Dendritic cell treated with granulocyte-macrophage colony-stimulating factor and Interleukin-4, amounts not matched to agents 40 ng/mL and 50 ng/mL, for 4 days (primary cell): ENCODE measurements around the gene NHLRC4.

Source experiments
- H3K27ac Mint-ChIP-seq: one replicate; pipeline ENCODE4 v1.8.0; 2022; ENCODE audit warnings: mild to moderate bottlenecking, mixed read lengths
- H3K27me3 Mint-ChIP-seq: one replicate; pipeline ENCODE4 v1.8.0; 2022; ENCODE audit warnings: mild to moderate bottlenecking, mixed read lengths
- H3K36me3 Mint-ChIP-seq: one replicate; pipeline ENCODE4 v1.8.0; 2022; ENCODE audit warnings: low read depth, mixed read lengths
- H3K4me1 Mint-ChIP-seq: one replicate; pipeline ENCODE4 v1.8.0; 2022; ENCODE audit warnings: low read depth, mixed read lengths
- H3K4me3 Mint-ChIP-seq: one replicate; pipeline ENCODE4 v1.8.0; 2022; ENCODE audit warnings: mild to moderate bottlenecking, moderate library complexity, mixed read lengths
- H3K9me3 Mint-ChIP-seq: one replicate; pipeline ENCODE4 v1.8.0; 2022; ENCODE audit warnings: mixed read lengths
- intact Hi-C: fragments of 100-400 bp; cut with micrococcal nuclease; formaldehyde crosslinking; loops from one replicate; pipeline ENCODE4 v1.15.0; 2022

NHLRC4 gene

GRCh38 chr16:537415-538335, 29.1 kb upstream of the NHLRC4 start:
- Mint-ChIP-seq H3K9me3 (no peaks in the 10 kb centered on the region), H3K27ac (no peak overlapping the region), H3K4me1 (peaks cover 27% of the 10 kb centered on the region), H3K4me3 (no peak overlapping the region), H3K36me3 (peaks cover 89% of the 10 kb centered on the region), H3K27me3 (no peaks in the 10 kb centered on the region)
- intact Hi-C loops: no loop called here

GRCh38 chr16:539901-540530, 26.8 kb upstream of the NHLRC4 start:
- Mint-ChIP-seq H3K27me3 (no peaks in the 10 kb centered on the region), H3K4me1 (peaks cover 8% of the 10 kb centered on the region), H3K4me3 (no peak overlapping the region), H3K27ac (no peak overlapping the region), H3K9me3 (no peaks in the 10 kb centered on the region), H3K36me3 (peaks cover 92% of the 10 kb centered on the region)
- intact Hi-C loops: no loop called here

- no peaks in the 10 kb centered on the region for H3K9me3 Mint-ChIP-seq
- peaks cover under 1% of the 10 kb centered on the region for H3K4me1 Mint-ChIP-seq
- H3K27me3 Mint-ChIP-seq: no peaks in the 10 kb centered on the region
- H3K4me3 Mint-ChIP-seq: no peak overlapping the region
- H3K36me3 Mint-ChIP-seq: peaks cover 92% of the 10 kb centered on the region
- no peak overlapping the region for H3K27ac Mint-ChIP-seq
- intact Hi-C loops: no loop called here
Measured at GRCh38 chr16:540645-541340, 26.0 kb upstream of the NHLRC4 start.

GRCh38 chr16:543301-544164, 23.3 kb upstream of the NHLRC4 start:
- no peak overlapping the region for H3K4me3 Mint-ChIP-seq
- H3K9me3 Mint-ChIP-seq: no peaks in the 10 kb centered on the region
- H3K36me3 Mint-ChIP-seq: peaks cover 90% of the 10 kb centered on the region
- no peak overlapping the region for H3K27ac Mint-ChIP-seq
- H3K27me3 Mint-ChIP-seq: no peaks in the 10 kb centered on the region
- intact Hi-C loops: no loop called here
- no peaks in the 10 kb centered on the region for H3K4me1 Mint-ChIP-seq

- H3K9me3 Mint-ChIP-seq: no peaks in the 10 kb centered on the region
- H3K4me1 Mint-ChIP-seq: no peaks in the 10 kb centered on the region
- peaks cover 90% of the 10 kb centered on the region for H3K36me3 Mint-ChIP-seq
- intact Hi-C loops: no loop called here
- H3K4me3 Mint-ChIP-seq: no peak overlapping the region
- H3K27ac Mint-ChIP-seq: no peak overlapping the region
- H3K27me3 Mint-ChIP-seq: no peaks in the 10 kb centered on the region
Measured at GRCh38 chr16:544517-544916, 22.3 kb upstream of the NHLRC4 start.

- H3K27me3 Mint-ChIP-seq: no peaks in the 10 kb centered on the region
- H3K4me1 Mint-ChIP-seq: no peaks in the 10 kb centered on the region
- intact Hi-C loops: no loop called here
Measured at GRCh38 chr16:546909-547770, 19.7 kb upstream of the NHLRC4 start.

GRCh38 chr16:548586-548985, 18.2 kb upstream of the NHLRC4 start:
- Mint-ChIP-seq H3K4me1 (no peaks in the 10 kb centered on the region), H3K27ac (no peak overlapping the region), H3K9me3 (no peaks in the 10 kb centered on the region), H3K27me3 (no peaks in the 10 kb centered on the region), H3K4me3 (no peak overlapping the region), H3K36me3 (peaks cover 89% of the 10 kb centered on the region)
- intact Hi-C loops: no loop called here

More at GRCh38 chr16:546909-547770, 19.7 kb upstream of the NHLRC4 start:
- Mint-ChIP-seq H3K4me3 (no peak overlapping the region), H3K27ac (no peak overlapping the region), H3K36me3 (peaks cover 88% of the 10 kb centered on the region), H3K9me3 (no peaks in the 10 kb centered on the region)

GRCh38 chr16:549544-550263, 17.1 kb upstream of the NHLRC4 start:
- H3K27ac Mint-ChIP-seq: no peak overlapping the region
- H3K4me1 Mint-ChIP-seq: no peaks in the 10 kb centered on the region
- intact Hi-C loops: no loop called here
- H3K9me3 Mint-ChIP-seq: no peaks in the 10 kb centered on the region
- peaks cover 93% of the 10 kb centered on the region for H3K36me3 Mint-ChIP-seq
- H3K27me3 Mint-ChIP-seq: no peaks in the 10 kb centered on the region
- H3K4me3 Mint-ChIP-seq: no peak overlapping the region

GRCh38 chr16:551210-551609, 15.6 kb upstream of the NHLRC4 start:
- Mint-ChIP-seq H3K4me1 (no peaks in the 10 kb centered on the region), H3K27me3 (no peaks in the 10 kb centered on the region), H3K27ac (no peak overlapping the region), H3K9me3 (no peaks in the 10 kb centered on the region), H3K36me3 (peaks cover 83% of the 10 kb centered on the region), H3K4me3 (no peak overlapping the region)
- intact Hi-C loops: no loop called here

GRCh38 chr16:552171-552570, 14.6 kb upstream of the NHLRC4 start:
- Mint-ChIP-seq H3K27me3 (peaks cover 1% of the 10 kb centered on the region), H3K4me3 (no peak overlapping the region), H3K36me3 (peaks cover 74% of the 10 kb centered on the region), H3K4me1 (no peaks in the 10 kb centered on the region), H3K27ac (no peak overlapping the region), H3K9me3 (no peaks in the 10 kb centered on the region)
- intact Hi-C loops: no loop called here

GRCh38 chr16:553601-554296, 13.1 kb upstream of the NHLRC4 start:
- Mint-ChIP-seq H3K36me3 (peaks cover 58% of the 10 kb centered on the region), H3K4me1 (no peaks in the 10 kb centered on the region), H3K27me3 (peaks cover 17% of the 10 kb centered on the region), H3K9me3 (no peaks in the 10 kb centered on the region), H3K27ac (no peak overlapping the region), H3K4me3 (no peak overlapping the region)
- intact Hi-C loops: no loop called here

GRCh38 chr16:554297-554621, 12.5 kb upstream of the NHLRC4 start:
- Mint-ChIP-seq H3K4me3 (no peak overlapping the region), H3K27ac (no peak overlapping the region), H3K36me3 (peaks cover 53% of the 10 kb centered on the region), H3K27me3 (peaks cover 22% of the 10 kb centered on the region), H3K9me3 (no peaks in the 10 kb centered on the region), H3K4me1 (no peaks in the 10 kb centered on the region)
- intact Hi-C loops: no loop called here
